Gastroesophageal sphincter (tissue), 4 donors: Measurements from ENCODE around the gene CDH13. TPM values are rescaled to one million over a fixed set of nuclear protein-coding genes. Genes with fewer than 3 reads are reported as not detected.

Source experiments
- ATAC-seq: fragments of 150-250 bp; one replicate; pipeline ENCODE4 v1.9.1; 2016; ENCODE audit warnings: mild to moderate bottlenecking, moderate library complexity
- H3K27ac ChIP-seq, 4 donors: fragments of 200-600 bp; sonication (generic) in 3 of 4; 1 replicate in 3 of 4; 2 replicates in 1 of 4; pipeline ENCODE4 v1.5.1; 2016 to 2019
- H3K27me3 ChIP-seq: fragments of 200-600 bp; sonication (generic); one replicate; pipeline ENCODE4 v1.5.1; 2019
- H3K36me3 ChIP-seq, 2 donors: fragments of 200-600 bp; sonication (generic); one replicate each; pipeline ENCODE4 v1.5.1; 2019; ENCODE audit warnings: control low read depth in 1 of 2
- H3K4me1 ChIP-seq, 3 donors: fragments of 200-600 bp; sonication (generic); 1 replicate in 2 of 3; 2 replicates in 1 of 3; pipeline ENCODE4 v1.5.1; 2016 to 2019; ENCODE audit warnings: control low read depth in 2 of 3
- H3K4me3 ChIP-seq, 2 donors: fragments of 200-600 bp; sonication (generic); one replicate each; pipeline ENCODE4 v1.5.1; 2019; ENCODE audit warnings: mild to moderate bottlenecking in 1 of 2, moderate library complexity in 1 of 2
- H3K9me3 ChIP-seq, 3 donors: fragments of 200-600 bp; sonication (generic); one replicate each; pipeline ENCODE4 v1.5.1; 2017 to 2019; ENCODE audit warnings: control low read depth in 2 of 3
- CTCF ChIP-seq, 4 experiments: fragments of 200-600 bp in 2 of 4; fragments of 450-650 bp in 2 of 4; sonication (generic) in 1 of 4; IDR thresholded peaks; one replicate each; pipeline ENCODE4 v1.5.1; 2017 to 2019; ENCODE audit warnings: antibody characterized with exemption in 4 of 4, mild to moderate bottlenecking in 2 of 4, moderate library complexity in 2 of 4
- EP300 ChIP-seq: sonication (generic); formaldehyde crosslinking; IDR thresholded peaks from one replicate; pipeline ENCODE4 v1.6.1; 2017; ENCODE audit warnings: antibody characterized with exemption, mild to moderate bottlenecking
- POLR2A ChIP-seq, 2 donors: fragments of 450-650 bp; IDR thresholded peaks; one replicate each; pipeline ENCODE4 v1.6.1; 2017; ENCODE audit warnings: antibody characterized with exemption in 2 of 2, mild to moderate bottlenecking in 2 of 2, moderate library complexity in 1 of 2
- POLR2AphosphoS5 ChIP-seq: sonication (generic); formaldehyde crosslinking; IDR thresholded peaks from one replicate; pipeline ENCODE4 v1.6.1; 2017; ENCODE audit warnings: antibody characterized with exemption
- WGBS, 2 donors: methylation state at CpG; one replicate each; pipeline ENCODE4 v1.1.5; 2018; ENCODE audit warnings: low coverage in 1 of 2; 5-methylcytosine and 5-hydroxymethylcytosine counted together
- total RNA-seq, 4 donors: library from RNA; depleted of rRNA; stranded (reverse); fragments of >200 nt; gene quantifications; one replicate each; pipeline ENCODE4 v1.1.0, GENCODE V29; 2016

Gene CDH13
- total RNA-seq, 4 donors from 2014 or later: 4.2 to 22.3 (median 11.4) TPM

GRCh38 chr16:83509316-83509715 lies 882.5 kb downstream of the CDH13 start:
- no peaks in the 10 kb centered on the region for H3K9me3 ChIP-seq
- H3K27ac ChIP-seq: no peak overlapping the region
- no peak for ATAC-seq
- H3K36me3 ChIP-seq: no peaks in the 10 kb centered on the region
- H3K4me1 ChIP-seq: no peaks in the 10 kb centered on the region
- H3K4me3 ChIP-seq: no peak overlapping the region
- no peaks in the 10 kb centered on the region for H3K27me3 ChIP-seq
- TF ChIP-seq POLR2AphosphoS5 (no peak), CTCF (IDR thresholded peaks at IDR 0.05) (no peak), EP300 (no peak), POLR2A (IDR thresholded peaks at IDR 0.05) (no peak)

DNA sequence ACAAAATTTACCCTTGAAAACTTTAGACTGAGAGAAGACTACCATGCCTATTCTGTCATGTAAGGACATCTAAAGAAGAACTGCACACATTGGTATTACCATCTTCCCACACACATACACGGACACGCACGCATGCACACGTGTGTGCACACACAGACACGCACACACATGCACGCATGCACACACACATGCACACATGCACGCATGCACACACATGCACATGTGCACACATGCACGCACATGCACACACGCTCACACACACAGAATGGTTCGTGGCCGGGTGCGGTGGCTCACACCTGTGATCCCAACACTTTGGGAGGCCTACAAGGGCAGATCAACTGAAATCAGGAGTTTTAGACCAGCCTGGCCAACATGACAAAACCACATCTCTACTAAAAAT lies 884.1 kb downstream of the CDH13 start:
- Histone ChIP-seq H3K4me1 (no peaks in the 10 kb centered on the region), H3K36me3 (no peaks in the 10 kb centered on the region), H3K9me3 (no peaks in the 10 kb centered on the region), H3K27ac (no peak overlapping the region), H3K27me3 (no peaks in the 10 kb centered on the region), H3K4me3 (no peak overlapping the region)
- no peak for ATAC-seq
- no peak for TF ChIP-seq EP300
- TF ChIP-seq POLR2A (IDR thresholded peaks at IDR 0.05): no peak
- TF ChIP-seq CTCF (IDR thresholded peaks at IDR 0.05): no peak
- TF ChIP-seq POLR2AphosphoS5: no peak
- WGBS, 2 donors: 85 to 97% methylated on average over 5 to 11 of the region's 12 CpGs

DNA sequence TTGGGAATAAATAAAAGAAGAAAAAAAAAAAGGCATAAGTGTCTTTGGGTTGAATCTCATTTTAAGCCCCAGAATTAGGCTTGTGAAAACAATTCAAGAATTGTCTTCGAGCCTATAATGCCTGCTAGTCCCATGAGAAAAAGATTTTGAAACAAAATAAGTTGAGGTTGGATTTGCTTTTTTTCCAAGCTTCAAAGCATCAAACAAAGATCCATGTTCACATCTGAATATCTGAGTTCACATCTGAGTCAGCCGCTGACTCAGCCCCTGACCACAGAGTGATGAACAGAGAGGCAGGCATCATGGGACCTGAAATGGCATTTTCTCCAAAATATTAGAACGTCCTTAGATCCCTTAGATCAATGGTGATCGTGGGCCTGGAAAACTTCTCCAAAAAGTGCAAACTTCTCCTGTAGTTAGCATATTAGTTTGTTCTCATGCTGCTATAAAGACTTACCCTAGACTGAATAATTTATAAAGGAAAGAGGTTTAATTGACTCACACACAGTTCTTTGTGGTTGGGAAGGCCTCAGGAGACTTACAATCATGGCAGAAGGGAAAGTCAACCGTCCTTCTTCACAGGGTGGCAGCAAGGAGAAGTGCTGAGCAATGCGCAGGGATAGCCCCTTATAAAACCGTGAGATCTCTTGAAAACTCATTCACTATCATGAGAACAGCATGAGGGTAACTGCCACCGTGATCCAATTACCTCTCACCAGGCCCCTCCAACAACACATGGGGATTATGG lies 886.4 kb downstream of the CDH13 start:
- Histone ChIP-seq H3K4me1 (no peaks in the 10 kb centered on the region), H3K36me3 (no peaks in the 10 kb centered on the region), H3K27ac (no peak overlapping the region), H3K9me3 (peaks cover 0 to 16% (median 0%) of the 10 kb centered on the region in 3 donors), H3K4me3 (no peak overlapping the region), H3K27me3 (no peaks in the 10 kb centered on the region)
- no peak for ATAC-seq
- TF ChIP-seq EP300: no peak
- TF ChIP-seq POLR2A (IDR thresholded peaks at IDR 0.05): no peak
- no peak for TF ChIP-seq POLR2AphosphoS5
- no peak for TF ChIP-seq CTCF (IDR thresholded peaks at IDR 0.05)
- 64 to 80% methylated on average over 7 to 8 of the region's 8 CpGs for WGBS, 2 donors

DNA sequence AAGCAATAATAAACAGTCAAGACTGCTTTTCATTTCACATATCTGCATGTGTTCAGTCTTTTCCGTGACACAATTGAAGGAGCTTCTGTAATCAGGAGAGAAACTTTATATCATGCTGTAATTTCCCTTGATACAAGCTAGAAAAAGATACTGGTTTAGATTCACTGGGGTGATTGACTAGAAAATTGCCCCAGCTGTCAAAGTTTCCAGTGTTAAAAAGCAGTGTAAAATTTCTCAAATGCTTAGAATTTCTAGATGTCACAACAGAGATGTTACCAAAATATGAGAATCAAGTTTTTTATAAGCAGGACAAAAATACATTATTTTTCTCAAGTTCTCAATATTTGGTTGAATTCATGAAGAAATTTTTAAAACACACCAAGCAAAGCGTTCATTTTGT lies 888.6 kb downstream of the CDH13 start:
- Histone ChIP-seq H3K27me3 (no peaks in the 10 kb centered on the region), H3K9me3 (peaks cover 0 to 16% (median 0%) of the 10 kb centered on the region in 3 donors), H3K4me1 (no peaks in the 10 kb centered on the region), H3K4me3 (no peak overlapping the region), H3K36me3 (no peaks in the 10 kb centered on the region), H3K27ac (no peak overlapping the region)
- 40 to 45% methylated on average over 2 of the region's 2 CpGs for WGBS, 2 donors
- no peak for TF ChIP-seq CTCF (IDR thresholded peaks at IDR 0.05)
- no peak for TF ChIP-seq POLR2AphosphoS5
- TF ChIP-seq POLR2A (IDR thresholded peaks at IDR 0.05): no peak
- no peak for TF ChIP-seq EP300
- ATAC-seq: no peak

- H3K9me3 ChIP-seq: peaks cover 0 to 16% (median 0%) of the 10 kb centered on the region in 3 donors
- no peaks in the 10 kb centered on the region for H3K27me3 ChIP-seq
- H3K4me1 ChIP-seq: no peaks in the 10 kb centered on the region
- WGBS, 2 donors: 75 to 89% methylated on average over 1 to 2 of the region's 2 CpGs
- TF ChIP-seq POLR2A (IDR thresholded peaks at IDR 0.05) (no peak), POLR2AphosphoS5 (no peak), EP300 (no peak), CTCF (IDR thresholded peaks at IDR 0.05) (no peak)
- H3K4me3 ChIP-seq: no peak overlapping the region
- H3K36me3 ChIP-seq: no peaks in the 10 kb centered on the region
- H3K27ac ChIP-seq: no peak overlapping the region
- ATAC-seq: no peak
Observed at GRCh38 chr16:83516931-83517330, 890.2 kb downstream of the CDH13 start.
